NCI-H1436 treated with DMSO at 0.1 percent for 48 hours (cell line): ENCODE measurements around the gene TDRD10.

ENCODE experiments used
- DNase-seq: peaks from one replicate; lab custom pipeline; 2025; lab: John Stamatoyannopoulos, UW

Gene TDRD10

GRCh38 chr1:154553056-154554030, 51.3 kb downstream of the TDRD10 start:
- DNase-seq, result no peak

- no peak for DNase-seq
Observed at GRCh38 chr1:154556422-154556821, 54.4 kb downstream of the TDRD10 start.

- DNase-seq, result no peak
Observed at GRCh38 chr1:154557248-154557938, 55.4 kb downstream of the TDRD10 start.

- DNase-seq, result no peak
Observed at GRCh38 chr1:154557939-154558719, 56.1 kb downstream of the TDRD10 start, which contains the start of gene UBE2Q1. UBE2Q1 (minus strand) TSS chr1:154558662; CDS start chr1:154558553, 109 bp downstream.

DNA sequence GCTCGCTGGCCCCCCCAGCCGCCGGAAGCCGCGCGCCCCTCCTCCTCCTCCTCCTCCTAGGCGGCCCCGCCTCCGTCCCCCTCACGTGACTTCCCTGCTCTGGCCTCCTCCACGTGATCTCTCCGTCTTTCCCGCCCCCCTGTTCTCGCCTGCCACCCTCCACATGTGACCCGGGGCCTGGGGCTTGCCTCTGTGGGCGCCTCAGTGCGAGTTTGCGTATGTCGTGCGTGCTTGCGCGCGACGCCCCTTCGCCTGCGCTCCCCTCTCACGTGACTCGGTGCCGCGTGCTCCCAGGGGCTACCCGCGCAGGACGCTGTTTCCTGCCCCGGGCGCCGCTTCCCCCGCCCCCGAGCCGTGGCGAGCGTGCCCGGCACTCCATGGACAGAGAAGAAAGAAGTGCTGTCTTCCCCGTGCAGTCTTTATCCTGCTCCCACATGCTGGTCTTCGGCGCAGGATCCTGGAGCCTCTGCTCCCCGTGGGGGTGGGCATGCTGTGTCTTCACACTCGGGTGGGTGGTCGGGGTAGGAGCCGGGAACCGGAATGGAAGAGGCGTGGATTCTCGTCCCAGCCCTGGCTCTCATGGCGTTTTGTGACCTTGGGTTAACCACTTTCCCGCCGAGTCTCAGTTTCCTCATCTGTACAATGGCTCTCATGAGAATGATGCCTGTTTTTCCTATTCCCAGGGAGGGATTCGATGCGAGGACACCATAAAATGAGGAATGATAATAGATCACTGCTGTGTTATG, 56.9 kb downstream of the TDRD10 start:
- DNase-seq, result peak; percentile 78

GRCh38 chr1:154559466-154560044, 57.5 kb downstream of the TDRD10 start:
- DNase-seq, result peak; percentile 61

DNA sequence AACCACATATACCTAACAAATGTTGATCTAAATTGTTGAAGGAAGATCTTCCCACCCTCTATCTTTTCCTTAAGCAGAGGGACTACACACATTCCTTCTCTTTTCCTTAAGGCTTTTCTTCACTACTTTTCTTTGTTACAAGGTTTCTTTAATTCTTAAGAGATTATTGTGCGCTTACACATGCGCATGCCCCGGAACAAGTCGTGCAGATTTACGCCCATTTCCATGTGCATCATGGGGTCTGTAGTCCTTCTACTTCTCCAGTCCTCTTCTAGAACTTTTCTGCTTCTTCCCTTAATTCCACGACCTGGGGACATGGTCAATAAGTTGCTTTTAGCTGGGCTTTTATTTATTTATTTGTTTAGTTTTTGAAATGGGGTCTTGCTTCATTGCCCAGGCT, 63.9 kb downstream of the TDRD10 start:
- no peak for DNase-seq

DNA sequence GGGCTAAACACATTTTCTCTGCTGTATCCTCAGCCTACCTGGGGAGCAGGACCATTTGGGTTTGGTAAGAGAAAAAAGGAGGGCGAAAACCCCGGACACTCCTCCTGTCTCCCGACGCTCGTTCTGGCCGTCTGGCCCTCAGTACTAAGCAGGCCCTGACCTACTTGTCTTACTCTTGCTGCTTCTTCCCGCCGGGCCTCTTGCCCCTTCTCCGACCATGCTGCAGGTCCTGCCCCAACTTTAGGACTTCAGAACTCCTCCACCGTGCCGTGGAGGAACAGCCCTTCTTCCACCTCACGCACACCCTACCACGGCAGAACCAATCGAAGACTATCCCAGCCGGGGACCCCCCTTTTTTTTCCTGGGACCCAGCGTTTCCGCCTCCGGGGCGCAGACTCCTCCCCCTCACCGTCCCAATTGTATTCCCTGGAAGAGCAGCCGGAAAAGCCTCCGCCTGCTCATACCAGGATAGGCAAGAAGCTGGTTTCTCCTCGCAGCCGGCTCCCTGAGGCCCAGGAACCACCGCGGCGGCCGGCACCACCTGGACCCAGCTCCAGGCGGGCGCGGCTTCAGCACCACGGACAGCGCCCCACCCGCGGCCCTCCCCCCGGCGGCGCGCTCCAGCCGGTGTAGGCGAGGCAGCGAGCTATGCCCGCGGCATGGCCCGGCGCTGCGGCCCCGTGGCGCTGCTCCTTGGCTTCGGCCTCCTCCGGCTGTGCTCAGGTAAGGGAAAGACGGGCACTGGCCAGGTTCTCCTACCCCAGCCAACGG, 65.6 kb downstream of the TDRD10 start, which contains the start of gene CHRNB2:
Gene CHRNB2, plus strand, starts transcription at position 393 of the 771 bp plus-strand sequence. Its CDS starts 267 bp downstream, at position 660.
- DNase-seq, result peak; percentile 7

DNA sequence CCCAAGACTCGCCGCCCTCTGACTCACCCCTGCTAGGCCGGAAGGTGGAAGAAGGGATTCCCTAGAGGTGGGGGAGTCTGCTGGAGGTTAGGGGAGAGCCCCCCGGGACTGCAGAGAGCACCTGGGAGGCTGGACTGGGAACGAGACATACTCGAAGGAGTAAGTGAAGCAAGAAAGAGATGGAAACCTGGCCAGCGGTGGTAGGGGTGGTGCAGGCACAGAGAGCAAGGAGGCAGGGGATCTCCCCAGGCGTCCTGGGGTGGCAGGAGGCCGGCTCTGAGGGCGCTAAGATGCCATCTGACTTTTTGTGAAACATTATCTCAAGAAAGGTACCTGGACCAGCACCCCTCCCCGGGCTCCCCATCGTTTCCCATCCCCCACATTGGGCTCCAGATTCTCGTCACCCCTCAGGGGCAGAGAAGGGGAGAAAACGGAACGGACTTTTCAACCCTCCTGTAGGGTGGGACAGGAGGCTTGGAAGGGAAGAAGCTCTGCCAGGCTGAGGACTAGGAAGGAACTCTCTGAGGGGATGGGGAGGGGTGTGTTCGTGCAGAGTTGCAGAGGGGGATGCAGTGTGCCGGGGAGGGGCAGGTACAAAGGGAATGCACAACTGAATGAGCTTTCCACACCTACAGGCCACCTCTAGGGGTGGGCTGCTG, 66.3 kb downstream of the TDRD10 start:
- DNase-seq, result no peak

DNA sequence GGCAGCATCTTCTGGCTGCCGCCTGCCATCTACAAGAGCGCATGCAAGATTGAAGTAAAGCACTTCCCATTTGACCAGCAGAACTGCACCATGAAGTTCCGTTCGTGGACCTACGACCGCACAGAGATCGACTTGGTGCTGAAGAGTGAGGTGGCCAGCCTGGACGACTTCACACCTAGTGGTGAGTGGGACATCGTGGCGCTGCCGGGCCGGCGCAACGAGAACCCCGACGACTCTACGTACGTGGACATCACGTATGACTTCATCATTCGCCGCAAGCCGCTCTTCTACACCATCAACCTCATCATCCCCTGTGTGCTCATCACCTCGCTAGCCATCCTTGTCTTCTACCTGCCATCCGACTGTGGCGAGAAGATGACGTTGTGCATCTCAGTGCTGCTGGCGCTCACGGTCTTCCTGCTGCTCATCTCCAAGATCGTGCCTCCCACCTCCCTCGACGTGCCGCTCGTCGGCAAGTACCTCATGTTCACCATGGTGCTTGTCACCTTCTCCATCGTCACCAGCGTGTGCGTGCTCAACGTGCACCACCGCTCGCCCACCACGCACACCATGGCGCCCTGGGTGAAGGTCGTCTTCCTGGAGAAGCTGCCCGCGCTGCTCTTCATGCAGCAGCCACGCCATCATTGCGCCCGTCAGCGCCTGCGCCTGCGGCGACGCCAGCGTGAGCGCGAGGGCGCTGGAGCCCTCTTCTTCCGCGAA, 69.4 kb downstream of the TDRD10 start:
- DNase-seq, result no peak

DNA sequence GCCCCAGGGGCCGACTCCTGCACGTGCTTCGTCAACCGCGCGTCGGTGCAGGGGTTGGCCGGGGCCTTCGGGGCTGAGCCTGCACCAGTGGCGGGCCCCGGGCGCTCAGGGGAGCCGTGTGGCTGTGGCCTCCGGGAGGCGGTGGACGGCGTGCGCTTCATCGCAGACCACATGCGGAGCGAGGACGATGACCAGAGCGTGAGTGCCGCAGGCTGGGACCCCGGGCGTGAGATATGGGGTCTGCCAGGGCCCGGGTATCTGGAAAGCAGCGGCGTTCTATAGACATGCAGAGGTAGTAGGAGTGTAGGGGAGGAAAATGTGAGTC, 69.9 kb downstream of the TDRD10 start:
- no peak for DNase-seq

DNA sequence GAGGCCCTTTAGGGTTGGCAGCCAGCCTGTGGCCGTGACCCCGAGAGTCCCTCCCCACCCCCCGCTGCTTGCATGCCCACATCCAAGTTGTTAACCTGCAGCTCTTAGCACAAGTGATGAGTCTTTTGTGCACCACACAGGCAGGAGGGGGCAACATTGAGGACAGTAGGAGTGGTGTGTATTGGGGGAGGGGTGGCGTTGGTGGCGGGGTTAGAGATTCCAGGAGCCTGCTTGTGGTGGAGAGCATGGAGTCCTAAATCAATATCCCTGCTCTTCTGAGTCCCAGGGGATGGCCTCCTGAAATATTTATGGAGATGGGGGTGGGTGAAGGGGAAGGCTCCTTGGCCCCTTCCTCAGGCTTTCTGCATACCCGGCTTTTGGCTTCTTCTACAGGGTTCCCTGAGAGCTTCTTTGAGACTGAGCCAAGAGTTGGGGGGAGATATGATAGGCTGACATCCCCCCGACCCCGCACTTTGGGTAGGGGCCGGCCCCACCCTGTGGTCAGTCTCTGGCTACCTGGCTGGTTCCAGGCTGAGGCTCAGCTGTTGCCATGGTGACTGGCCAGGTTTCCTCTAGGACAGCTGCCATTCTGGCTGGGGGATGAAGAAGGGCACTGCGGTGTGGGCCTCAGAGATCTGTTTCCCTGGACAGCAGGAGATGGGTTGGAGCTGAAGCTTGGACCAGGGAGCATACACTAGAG, 70.6 kb downstream of the TDRD10 start:
- DNase-seq, result no peak

GRCh38 chr1:154573168-154573510, 71.1 kb downstream of the TDRD10 start:
- DNase-seq, result no peak

DNA sequence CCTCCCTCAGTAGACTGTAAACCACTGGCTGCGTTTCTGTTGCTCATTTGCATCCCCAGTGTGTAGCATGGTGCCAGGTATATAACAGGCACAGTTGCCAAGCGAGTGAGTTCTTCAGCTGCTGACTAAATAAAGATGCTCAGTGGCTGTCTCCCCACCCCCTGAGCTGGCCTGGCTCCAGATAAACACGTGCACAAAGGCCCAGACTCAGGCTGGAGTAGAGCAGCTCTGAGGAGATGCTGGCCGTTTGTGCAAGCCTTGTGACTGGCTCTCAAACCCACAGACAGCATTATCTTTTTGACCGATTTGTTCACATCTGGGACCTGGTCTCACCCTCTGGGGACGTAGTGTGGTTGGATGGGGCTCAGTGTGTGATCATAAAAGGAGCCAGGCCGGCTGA, 72.7 kb downstream of the TDRD10 start:
- DNase-seq, result no peak

- DNase-seq, result no peak
Observed at GRCh38 chr1:154575147-154575927, 73.3 kb downstream of the TDRD10 start.

GRCh38 chr1:154575951-154576566, 74.0 kb downstream of the TDRD10 start:
- DNase-seq, result no peak

DNA sequence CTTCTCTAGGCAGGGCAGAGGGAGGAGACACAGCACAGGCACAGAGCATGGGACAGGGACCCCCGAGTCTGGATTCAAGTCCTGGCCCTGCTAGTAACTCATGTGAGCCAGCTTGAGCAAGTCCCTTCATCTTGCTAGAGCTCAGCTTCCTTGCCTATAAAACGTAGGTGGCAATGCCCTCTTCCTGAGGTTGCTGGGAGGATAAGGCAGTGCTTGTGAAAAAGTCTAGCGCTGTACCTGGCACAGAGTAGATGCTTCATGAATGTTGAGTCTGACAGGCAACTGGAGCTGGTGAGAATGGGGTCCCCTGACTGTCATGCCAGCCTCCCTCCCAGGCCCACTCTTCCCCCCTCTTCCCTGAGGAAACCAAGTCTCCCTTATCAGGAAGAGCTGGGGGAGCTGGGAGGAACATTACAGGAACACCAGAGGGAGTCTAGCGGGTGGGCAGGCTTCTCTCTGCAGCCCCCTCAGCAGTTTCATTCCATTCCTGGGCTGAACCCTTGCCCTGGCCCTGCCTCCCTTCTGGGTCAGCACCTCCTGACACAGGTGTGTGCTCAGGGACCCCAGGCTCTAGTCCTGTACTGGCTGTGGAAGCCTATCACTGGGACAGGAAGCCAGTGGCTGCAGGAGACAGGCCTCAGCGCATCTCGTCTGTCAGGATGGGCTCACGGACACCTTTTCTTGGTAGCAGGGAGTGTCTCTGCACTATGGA, 75.5 kb downstream of the TDRD10 start:
- DNase-seq, result no peak
